A673 (cell line): Measurements from ENCODE around the gene RHEX.

Experiments used
- EZH2 ChIP-seq: fragments of 200-600 bp; sonication (generic); IDR thresholded peaks from 2 replicates; pipeline ENCODE4 v1.6.1; 2017; ENCODE audit warnings: borderline replicate concordance, low read depth, mild to moderate bottlenecking, mixed read lengths, antibody characterized with exemption, low read length; ENCODE audit not compliant: poor library complexity, severe bottlenecking
- TF ChIP-seq, protein P1 (sequence below): fragments of 300-800, 200-600 bp; sonication (generic); conservative IDR thresholded peaks from 2 replicates; pipeline ENCODE4 v1.5.1; 2017; ENCODE audit warnings: low read depth, mild to moderate bottlenecking, antibody characterized with exemption, low read length, moderate library complexity, mixed read lengths

DNA sequence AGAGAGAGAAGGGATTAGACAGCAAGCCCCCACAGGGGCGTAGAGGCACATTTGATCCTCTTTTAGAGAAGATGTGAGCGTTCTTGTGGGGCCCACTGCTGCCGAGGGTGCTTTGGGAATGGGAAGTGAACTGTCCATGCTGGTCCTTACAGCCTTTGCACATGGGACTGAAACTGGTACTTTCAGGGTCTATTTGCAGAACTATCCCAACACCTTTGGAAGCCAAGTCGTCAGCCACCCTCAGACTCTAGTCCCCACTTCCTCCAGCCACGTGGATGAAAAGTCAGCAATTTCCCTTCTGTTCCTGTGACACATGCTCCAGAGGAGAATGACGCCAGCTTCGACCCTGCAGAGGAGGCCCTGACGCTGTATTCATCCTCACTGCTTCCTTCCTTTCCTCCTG is 47.2 kb upstream of the RHEX start:
- TF ChIP-seq, protein P1, sequence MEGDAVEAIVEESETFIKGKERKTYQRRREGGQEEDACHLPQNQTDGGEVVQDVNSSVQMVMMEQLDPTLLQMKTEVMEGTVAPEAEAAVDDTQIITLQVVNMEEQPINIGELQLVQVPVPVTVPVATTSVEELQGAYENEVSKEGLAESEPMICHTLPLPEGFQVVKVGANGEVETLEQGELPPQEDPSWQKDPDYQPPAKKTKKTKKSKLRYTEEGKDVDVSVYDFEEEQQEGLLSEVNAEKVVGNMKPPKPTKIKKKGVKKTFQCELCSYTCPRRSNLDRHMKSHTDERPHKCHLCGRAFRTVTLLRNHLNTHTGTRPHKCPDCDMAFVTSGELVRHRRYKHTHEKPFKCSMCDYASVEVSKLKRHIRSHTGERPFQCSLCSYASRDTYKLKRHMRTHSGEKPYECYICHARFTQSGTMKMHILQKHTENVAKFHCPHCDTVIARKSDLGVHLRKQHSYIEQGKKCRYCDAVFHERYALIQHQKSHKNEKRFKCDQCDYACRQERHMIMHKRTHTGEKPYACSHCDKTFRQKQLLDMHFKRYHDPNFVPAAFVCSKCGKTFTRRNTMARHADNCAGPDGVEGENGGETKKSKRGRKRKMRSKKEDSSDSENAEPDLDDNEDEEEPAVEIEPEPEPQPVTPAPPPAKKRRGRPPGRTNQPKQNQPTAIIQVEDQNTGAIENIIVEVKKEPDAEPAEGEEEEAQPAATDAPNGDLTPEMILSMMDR: no peak
- no peak for TF ChIP-seq EZH2
